GM18907 (cell line): ENCODE measurements around the gene RPS6KB2.

Source experiments
- ATAC-seq: cut with Tn5 transposase; IDR thresholded peaks from one replicate; pipeline ENCODE4 v1.9.1; 2021; ENCODE audit warnings: mild to moderate bottlenecking, moderate library complexity; ENCODE audit not compliant: unreplicated experiment

RPS6KB2 gene

GRCh38 chr11:67441098-67441563 is 12.8 kb downstream of the RPS6KB2 start:
- ATAC-seq = no peak

GRCh38 chr11:67441731-67442351 is 13.5 kb downstream of the RPS6KB2 start:
- ATAC-seq = no peak

- no peak for ATAC-seq
Observed at GRCh38 chr11:67442504-67443404, 14.5 kb downstream of the RPS6KB2 start.

- ATAC-seq = no peak
Observed at GRCh38 chr11:67445515-67445914, 17.2 kb downstream of the RPS6KB2 start.

- ATAC-seq = no peak
Observed at GRCh38 chr11:67448220-67448609, 19.9 kb downstream of the RPS6KB2 start.

- no peak for ATAC-seq
Observed at GRCh38 chr11:67449116-67449844, 21.0 kb downstream of the RPS6KB2 start.

GRCh38 chr11:67450796-67451657 is 22.7 kb downstream of the RPS6KB2 start:
- no peak for ATAC-seq

GRCh38 chr11:67451658-67451976 is 23.3 kb downstream of the RPS6KB2 start:
- ATAC-seq = no peak

GRCh38 chr11:67452141-67452952 is 24.1 kb downstream of the RPS6KB2 start, which contains the start of gene GPR152:
GPR152 (minus strand) TSS chr11:67452729; CDS start chr11:67452724, 5 bp downstream.
- no peak for ATAC-seq

GRCh38 chr11:67453816-67454732 is 25.8 kb downstream of the RPS6KB2 start:
- ATAC-seq = no peak

GRCh38 chr11:67455054-67455453 is 26.8 kb downstream of the RPS6KB2 start, which contains the start of gene CABP4:
CABP4 (plus strand) TSS chr11:67455354; CDS start chr11:67455424, 70 bp downstream.
- no peak for ATAC-seq

- no peak for ATAC-seq
Observed at GRCh38 chr11:67456068-67456705, 27.9 kb downstream of the RPS6KB2 start.

GRCh38 chr11:67457453-67457852 is 29.2 kb downstream of the RPS6KB2 start:
- ATAC-seq = no peak

- ATAC-seq = no peak
Observed at GRCh38 chr11:67458266-67458665, 30.0 kb downstream of the RPS6KB2 start.

- no peak for ATAC-seq
Observed at GRCh38 chr11:67463186-67463585, 34.9 kb downstream of the RPS6KB2 start.

- ATAC-seq = no peak
Observed at GRCh38 chr11:67463680-67464410, 35.6 kb downstream of the RPS6KB2 start.

GRCh38 chr11:67464411-67465188 is 36.3 kb downstream of the RPS6KB2 start:
- peak; percentile 56 for ATAC-seq
